OCI-LY7 (cell line): ENCODE measurements around the gene KCNQ5.
"Not testable (repeated sequence)": the region's sequence is repeated elsewhere in the genome, so short reads cannot be mapped to it uniquely, and the experiment has no call there.

ENCODE experiments used
- CTCF ChIP-seq: fragments of 200-600 bp; sonication (generic); conservative IDR thresholded peaks from 2 replicates; pipeline ENCODE4 v1.5.1; 2014; ENCODE audit warnings: mild to moderate bottlenecking, antibody characterized with exemption, low read length, moderate library complexity, mixed read lengths
- EZH2phosphoT487 ChIP-seq: fragments of 200-600 bp; sonication (generic); IDR thresholded peaks from 2 replicates; pipeline ENCODE4 v1.6.1; 2018; ENCODE audit warnings: low read depth, borderline replicate concordance, mild to moderate bottlenecking, mixed run types, antibody characterized with exemption, low read length, moderate library complexity, mixed read lengths

GRCh38 chr6:72898313-72898712 lies 276.4 kb downstream of the KCNQ5 start:
- not testable (repeated sequence) for TF ChIP-seq CTCF, EZH2phosphoT487
